ENCODE results near the gene DBN1. TPM values are rescaled to one million over a fixed set of nuclear protein-coding genes. Genes with fewer than 3 reads are reported as not detected.
A peak's percentile ranks its signal among the peaks of the same experiment; 100 is the strongest.

DBN1 gene
- total and polyA plus RNA-seq, 2 of the 8 experiments (the other 6 are each of a cell fraction or from before 2014, with no cell fraction given), result 168 to 333 TPM

DNA sequence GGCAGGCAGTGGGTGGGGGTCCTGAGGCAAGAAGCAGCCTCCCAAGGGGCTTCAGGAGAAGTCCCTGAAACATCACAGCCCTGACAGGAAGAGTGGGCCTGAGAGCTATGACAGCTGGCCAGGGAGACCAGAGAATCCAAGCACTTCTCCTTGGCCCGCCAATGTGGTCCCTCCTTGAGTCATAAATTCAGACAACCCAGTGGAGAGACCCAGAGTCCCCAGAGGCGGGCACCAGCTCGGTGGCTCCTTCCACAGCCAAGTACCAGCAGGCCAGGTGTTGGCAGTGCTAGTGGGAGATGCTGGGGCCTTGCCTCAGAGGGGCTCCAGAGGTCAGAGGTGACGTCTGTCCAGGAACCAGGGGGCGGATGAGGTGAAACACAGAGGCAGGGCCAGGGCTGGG is 37.7 kb upstream of the DBN1 start:
- Histone ChIP-seq H4K8ac (ENCODE audit: extremely low read depth, insufficient read depth, low read length) (no peak overlapping the region), H3K9ac (replicated peaks in 1 of 4; ENCODE audit: extremely low read depth in 1 of 4, low read depth in 3 of 4, low read length in 3 of 4) (no peak overlapping the region), H3K56ac (replicated peaks; ENCODE audit: insufficient read length, low read depth, low read length) (no peak overlapping the region), H3K4me3 (ENCODE audit: extremely low read depth in 1 of 4, insufficient read depth in 2 of 4, low read depth in 3 of 4, low read length in 4 of 4) (no peak overlapping the region), H2AK5ac (ENCODE audit: low read depth, low read length) (0 out of 2 replicates have a peak overlapping the region, but pooled peaks have one; percentile 75), H2AFZ (ENCODE audit: low read length) (no peak overlapping the region), H2BK20ac (ENCODE audit: low read length) (no peak overlapping the region), H2BK12ac (ENCODE audit: low read depth, low read length) (no peak overlapping the region), H3K14ac (ENCODE audit: insufficient read length) (no peak overlapping the region), H3K4ac (replicated peaks; ENCODE audit: insufficient read length, low read depth, low read length) (no peak overlapping the region), H2BK120ac (replicated peaks; ENCODE audit: low read depth, low read length) (no peak overlapping the region), H3K4me1 (replicated peaks in 1 of 4; ENCODE audit: control insufficient read depth in 3 of 4, insufficient read depth in 4 of 4, low read length in 3 of 4) (peaks cover 4 to 18% (median 11%) of the 10 kb centered on the region in 4 experiments; a peak in 6 of 7 replicates), H3K79me1 (ENCODE audit: low read depth, low read length) (peaks cover 3% of the 10 kb centered on the region; the same call in 1 of the 2 replicates), H3K18ac (ENCODE audit: extremely low read depth, low read length) (no peak overlapping the region), H3K23me2 (ENCODE audit: low read depth, low read length) (peaks cover 2% of the 10 kb centered on the region), H3K27me3 (replicated peaks in 1 of 4; ENCODE audit: control insufficient read depth in 3 of 4, extremely low read depth in 1 of 4, insufficient read depth in 3 of 4, low read length in 3 of 4) (no peaks in the 10 kb centered on the region), H4K91ac (replicated peaks; ENCODE audit: insufficient read length, low read length) (no peak overlapping the region), H3K4me2 (ENCODE audit: insufficient read depth in 1 of 2, low read depth in 2 of 2, low read length in 2 of 2) (no peak overlapping the region), H3K23ac (ENCODE audit: insufficient read length) (no peak overlapping the region), H2BK5ac (ENCODE audit: low read depth, low read length) (no peak overlapping the region), H3K27ac (ENCODE audit: low read depth, low read length) (no peak overlapping the region), H3K9me3 (ENCODE audit: insufficient read depth in 2 of 2, low read depth in 1 of 2, low read length in 1 of 2) (no peaks in the 10 kb centered on the region), H4K5ac (ENCODE audit: insufficient read length, low read depth, low read length) (no peak overlapping the region), H4K20me1 (replicated peaks in 1 of 2; ENCODE audit: control insufficient read depth in 1 of 2, insufficient read depth in 2 of 2, low read length in 2 of 2) (peaks cover 0 to 19% of the 10 kb centered on the region in 2 experiments), H3K79me2 (ENCODE audit: control insufficient read depth in 1 of 2, insufficient read depth in 2 of 2, low read length in 2 of 2) (peaks cover 0 to 6% of the 10 kb centered on the region in 2 experiments; a peak in 1 of 4 replicates), H3K36me3 (ENCODE audit: control insufficient read depth in 2 of 4, insufficient read depth in 4 of 4, low read length in 3 of 4) (peaks cover 27 to 50% (median 48%) of the 10 kb centered on the region in 4 experiments), H2BK15ac (ENCODE audit: low read length) (no peak overlapping the region)
- FAIRE-seq (no peak), DNase-seq (ENCODE audit: low read depth in 1 of 2, low spot score in 2 of 2) (no peak)
- ChIA-PET CTCF (ENCODE audit: partially characterized antibody) (interaction anchor here (0.6 to 20.8 kb wide), 4 partner anchors 10 to 1464 kb away, joined by 3 to 306 read pairs (median 30); partner anchors contain the start of gene PDLIM7), POLR2A (ENCODE audit: partially characterized antibody) (interaction anchor here (2.6 to 65.5 kb wide), 2 partner anchors 42 kb away, joined by 10 to 3349 read pairs; partner anchors contain the start of genes DBN1, FAM193B, PDLIM7 and PRR7)
- TF ChIP-seq BCL11A (IDR thresholded peaks at IDR 0.05; ENCODE audit: low read depth in 2 of 2, low read length in 2 of 2), result no peak
- 94% methylated on average over 3 of the region's 5 CpGs; no CpG with 5 or more reads in 1 of the 2 experiments for WGBS, 2 experiments (ENCODE audit: extremely low coverage in 1 of 2, insufficient coverage in 1 of 2, insufficient read length in 1 of 2, insufficient replicate concordance in 2 of 2, low coverage in 1 of 2, low lambda C conversion rate in 2 of 2, missing lambda C conversion rate in 1 of 2)
